GM21515 (cell line): ENCODE results near the gene USE1.

ENCODE experiments used
- ATAC-seq: cut with Tn5 transposase; IDR thresholded peaks from one replicate; pipeline ENCODE4 v1.9.1; 2021; ENCODE audit not compliant: unreplicated experiment

USE1 gene

DNA sequence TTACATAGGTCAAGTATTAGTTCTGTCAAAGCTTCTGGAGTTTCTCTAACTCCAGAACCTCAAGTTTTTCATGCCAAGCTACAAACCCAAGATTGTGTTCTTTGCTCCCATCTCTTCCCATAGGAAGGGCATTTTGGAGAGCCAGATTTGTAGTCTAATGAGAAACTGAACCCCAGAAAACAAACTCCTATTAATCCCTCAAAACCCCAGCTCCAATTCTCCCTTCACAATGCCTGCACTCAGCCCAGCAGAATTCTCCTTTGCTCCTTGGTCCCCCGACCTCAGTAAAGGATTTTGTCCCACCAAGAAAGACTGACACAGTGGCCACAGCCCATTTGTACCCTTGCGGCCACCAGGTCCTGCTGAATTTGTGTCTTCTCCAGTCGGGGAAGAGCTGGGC is 41.0 kb downstream of the USE1 start:
- no peak for ATAC-seq

DNA sequence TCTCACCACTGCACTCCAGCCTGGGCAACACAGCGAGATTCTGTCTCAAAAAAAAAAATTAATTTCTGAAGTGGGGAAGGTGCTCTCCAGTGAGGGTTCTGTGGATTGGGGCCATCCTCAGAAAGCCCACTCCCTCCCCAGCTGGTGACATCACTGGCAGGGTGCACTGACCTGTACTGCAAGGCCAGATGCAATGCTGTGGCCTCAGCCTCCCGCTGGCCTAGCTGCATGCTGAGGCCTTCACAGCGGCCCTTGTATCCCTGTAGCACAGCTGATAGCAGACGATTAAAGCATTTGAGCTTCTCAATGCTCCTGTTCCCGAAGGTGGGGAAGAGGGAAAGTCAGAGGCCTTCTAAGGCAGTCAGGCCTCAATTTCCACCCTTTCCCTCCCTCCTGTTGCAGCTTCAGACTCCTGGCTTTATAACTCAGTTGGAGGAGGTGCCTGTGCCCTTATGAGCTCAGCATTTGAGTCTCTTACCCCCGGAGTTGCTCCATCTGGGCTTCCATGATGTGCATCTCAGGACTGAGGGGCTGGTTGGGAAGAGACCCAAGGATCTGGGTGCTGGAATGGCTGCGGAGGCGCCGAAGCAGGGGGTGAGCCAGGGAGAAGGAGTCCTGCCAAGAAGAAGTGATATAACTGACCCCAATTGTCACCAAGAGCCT is 44.1 kb downstream of the USE1 start:
- ATAC-seq: no peak

DNA sequence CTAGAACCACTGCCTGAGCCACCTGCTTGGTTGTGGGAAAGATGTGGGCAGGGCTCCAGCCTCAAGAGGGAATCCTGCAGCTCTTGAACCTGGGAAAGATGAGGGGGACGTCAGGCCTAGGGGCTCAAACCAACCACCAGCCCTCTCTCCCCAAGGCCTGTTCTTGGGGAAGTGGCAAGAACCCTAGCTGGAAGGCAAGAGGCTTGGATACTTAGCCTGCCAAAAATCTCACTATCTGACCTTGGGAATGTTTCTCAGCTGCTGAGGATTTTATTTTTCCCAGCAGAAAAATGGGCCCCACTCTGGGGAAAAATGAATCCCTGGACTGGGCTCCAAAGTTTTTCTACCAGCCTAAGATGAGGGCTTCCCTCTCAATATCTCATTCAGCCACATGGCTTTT is 44.8 kb downstream of the USE1 start:
- no peak for ATAC-seq

DNA sequence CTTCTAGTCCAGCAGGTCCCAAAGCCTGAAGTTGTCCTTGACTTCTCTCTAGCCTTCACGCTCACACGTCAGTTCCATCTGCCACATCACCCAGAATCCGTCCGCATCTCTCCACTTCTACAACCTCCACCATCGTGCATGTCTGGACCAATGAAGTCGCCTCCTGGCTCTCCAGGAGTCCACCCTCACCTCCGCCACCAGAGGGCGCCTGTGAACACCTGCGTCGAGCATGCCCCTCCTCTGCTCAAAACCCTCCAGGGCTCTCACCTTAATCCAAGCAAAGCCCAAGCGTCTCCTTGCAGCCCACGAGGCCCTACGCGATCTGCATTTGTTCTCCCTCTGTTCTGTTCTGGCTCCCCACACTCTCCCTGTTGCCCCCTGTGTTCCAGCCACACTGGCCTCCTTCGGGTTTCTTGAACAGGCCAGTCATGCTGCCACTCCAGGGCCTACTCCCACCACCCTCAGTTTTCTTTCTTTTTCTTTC is 45.7 kb downstream of the USE1 start:
- ATAC-seq: no peak

DNA sequence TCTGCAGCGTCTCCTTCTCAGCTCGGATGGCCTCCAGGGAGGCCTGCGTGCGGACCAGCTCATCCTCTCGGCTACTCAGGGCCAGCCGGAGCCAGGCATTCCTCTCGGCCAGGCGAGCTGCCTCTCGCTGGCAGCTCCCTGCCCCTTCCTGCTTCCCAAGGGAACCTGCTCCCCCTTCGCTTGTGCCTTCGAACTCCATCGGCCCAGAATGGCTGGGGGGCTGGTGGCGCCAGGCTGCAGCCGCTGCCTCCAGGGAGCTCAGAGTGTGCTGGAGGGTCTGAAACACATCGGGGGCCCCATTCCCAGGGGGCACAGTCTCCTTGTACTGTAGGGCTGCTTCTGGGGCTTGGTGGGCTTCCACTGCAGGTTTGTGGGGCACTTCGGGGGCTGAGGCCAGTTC is 47.4 kb downstream of the USE1 start:
- no peak for ATAC-seq

DNA sequence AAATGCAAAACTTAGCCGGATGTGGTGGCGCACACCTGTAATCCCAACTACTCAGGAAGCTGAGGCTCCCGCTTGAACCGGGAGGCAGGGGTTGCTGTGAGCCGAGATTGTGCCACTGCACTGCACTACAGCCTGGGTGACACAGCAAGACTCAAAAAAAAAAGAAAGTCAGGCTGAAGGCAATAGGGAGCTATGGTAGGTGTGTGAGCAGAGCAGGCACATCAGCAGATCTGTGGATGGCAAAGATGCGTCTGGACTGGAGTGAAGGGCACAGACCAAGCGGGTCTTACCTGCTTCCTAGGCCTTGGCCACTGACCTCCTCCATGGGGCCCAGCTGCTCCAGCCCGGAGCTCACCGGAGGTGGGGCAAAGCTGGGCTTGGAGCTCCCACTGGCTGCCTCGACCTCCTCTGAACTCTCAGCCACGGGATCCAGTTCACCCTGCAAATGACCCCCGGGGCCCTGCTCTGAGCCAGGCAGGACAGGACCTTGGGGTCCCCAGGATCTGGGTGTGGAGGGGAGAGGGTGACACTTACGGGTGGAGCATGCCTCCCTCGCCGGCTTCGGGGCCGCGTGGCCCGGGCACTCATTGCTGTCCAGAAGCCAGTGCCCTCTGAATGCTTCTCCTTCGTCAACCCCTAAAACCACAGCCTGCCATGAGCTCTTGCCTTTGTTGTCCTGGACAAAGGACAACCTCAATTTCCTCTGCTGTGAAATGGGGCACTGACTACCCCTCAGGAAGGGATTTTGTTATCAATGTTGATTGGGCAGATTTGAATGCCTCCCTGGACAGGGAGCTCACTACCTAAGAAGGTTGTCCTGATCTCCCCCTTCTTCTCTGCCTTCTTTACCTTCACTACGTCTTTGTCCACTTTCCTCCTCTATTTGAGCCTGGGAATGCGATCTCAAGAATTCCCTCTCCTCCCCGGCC is 48.8 kb downstream of the USE1 start:
- ATAC-seq: no peak

DNA sequence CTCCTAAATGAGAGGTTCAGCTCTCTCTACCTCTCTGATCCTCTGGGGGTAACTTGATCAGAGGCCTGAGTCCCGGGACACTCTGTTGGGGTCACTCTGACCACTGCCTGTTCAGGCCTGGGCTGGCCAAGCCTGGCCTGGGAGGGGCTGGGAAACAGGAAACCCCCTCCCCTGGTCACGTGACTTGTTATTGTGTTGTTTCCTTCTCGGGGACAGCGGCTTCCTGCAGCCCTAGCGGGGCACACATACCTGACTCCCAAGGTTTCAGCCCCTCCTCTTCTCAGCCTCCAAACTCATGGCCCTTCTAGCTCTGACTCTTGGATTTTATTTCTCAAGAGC is 49.5 kb downstream of the USE1 start, which contains the start of gene USHBP1:
TSS of gene USHBP1 (minus strand) at position 105 of the 339 bp plus-strand sequence. CDS start 446 bp downstream, outside the sequence.
- no peak for ATAC-seq

DNA sequence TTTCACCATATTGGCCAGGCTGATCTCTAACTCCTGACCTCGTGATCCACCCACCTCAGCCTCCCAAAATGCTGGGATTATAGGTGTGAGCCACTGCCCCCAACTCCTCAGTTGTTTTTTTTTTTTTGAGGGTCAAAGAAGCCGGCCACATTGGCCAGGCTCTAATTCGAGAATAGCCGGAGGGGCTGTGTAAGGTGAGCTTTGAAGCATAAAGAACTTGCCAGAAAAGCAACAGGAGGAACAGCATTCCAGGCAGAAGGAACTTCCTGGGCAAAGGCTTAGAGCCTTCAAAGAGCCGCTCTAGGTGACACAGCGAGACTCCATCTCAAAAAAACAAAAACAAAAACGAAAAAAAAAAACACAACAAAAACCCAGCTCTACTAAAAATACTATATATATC is 50.9 kb downstream of the USE1 start:
- ATAC-seq: no peak

DNA sequence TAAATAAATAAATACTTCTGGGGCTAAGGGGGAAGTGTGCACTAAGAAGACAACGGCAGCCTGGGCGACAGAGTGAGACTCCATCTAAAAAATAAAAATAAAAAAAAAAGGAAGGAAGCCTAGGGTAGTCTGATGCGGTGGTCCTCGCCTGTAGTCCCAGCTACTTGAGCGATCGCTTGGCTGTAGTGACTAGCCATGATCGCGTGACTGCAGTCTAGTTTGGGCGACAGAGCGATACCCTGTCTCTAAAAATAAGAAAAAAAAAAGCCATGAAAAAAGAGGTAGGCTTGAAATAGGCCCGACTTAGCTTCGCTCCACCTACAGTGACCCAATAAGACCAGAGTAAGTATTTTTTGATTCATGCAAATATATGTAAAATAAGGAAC is 51.4 kb downstream of the USE1 start:
- ATAC-seq: peak; percentile 21

DNA sequence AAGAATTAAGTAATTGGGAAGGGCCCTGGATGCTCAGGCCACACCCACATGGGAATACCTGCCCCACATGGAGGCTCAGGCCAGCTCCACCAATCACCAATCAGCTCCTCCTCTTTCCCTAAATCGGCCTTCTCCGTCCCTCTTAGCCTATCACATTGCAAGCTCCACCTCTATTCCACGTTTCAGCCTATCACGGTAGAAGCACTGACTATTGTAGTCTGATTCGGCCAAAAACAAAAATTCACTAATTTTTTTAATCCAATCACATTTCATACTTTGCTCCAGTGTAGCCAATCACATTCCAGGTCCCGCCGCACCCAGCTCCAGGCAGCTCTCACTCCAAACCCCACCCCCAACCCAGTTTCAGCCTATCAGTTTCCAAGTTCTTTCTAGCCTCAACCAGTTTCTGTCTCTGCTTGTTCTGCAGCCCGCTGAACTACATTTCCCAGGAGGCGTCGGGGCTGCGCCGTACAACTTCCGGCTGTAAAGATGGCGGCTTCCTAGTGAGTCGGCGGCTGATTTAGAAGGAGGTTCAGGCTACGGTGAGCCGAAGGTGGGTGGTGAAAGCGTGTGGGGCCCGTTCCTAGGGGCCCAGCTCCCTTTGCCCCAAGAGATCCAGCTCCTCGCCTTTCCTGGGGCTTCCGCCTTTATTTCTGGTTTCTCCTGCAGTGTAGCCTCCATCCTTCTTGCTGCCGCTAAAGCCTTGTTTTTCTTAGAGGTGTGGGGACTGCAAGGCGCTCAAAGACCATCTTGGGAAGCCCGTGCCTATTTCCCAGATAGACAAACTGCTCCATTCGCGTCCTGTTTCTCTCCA is 52.0 kb downstream of the USE1 start, which contains the start of gene BABAM1:
TSS of gene BABAM1 (plus strand) at position 469 of the 814 bp plus-strand sequence. CDS start 1,364 bp downstream, outside the sequence.
- peak; percentile 82 for ATAC-seq

DNA sequence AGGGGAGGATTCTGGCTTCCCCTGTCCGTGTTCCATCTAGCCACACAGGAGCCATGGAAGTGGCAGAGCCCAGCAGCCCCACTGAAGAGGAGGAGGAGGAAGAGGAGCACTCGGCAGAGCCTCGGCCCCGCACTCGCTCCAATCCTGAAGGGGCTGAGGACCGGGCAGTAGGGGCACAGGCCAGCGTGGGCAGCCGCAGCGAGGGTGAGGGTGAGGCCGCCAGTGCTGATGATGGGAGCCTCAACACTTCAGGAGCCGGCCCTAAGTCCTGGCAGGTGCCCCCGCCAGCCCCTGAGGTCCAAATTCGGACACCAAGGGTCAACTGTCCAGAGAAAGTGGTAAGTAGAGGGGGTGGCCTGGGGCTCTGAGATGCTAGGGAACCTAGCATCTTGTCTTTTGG is 53.6 kb downstream of the USE1 start:
- ATAC-seq: no peak
